Measurements from ENCODE around the gene ARHGAP29.
"Not testable (repeated sequence)": the region's sequence is repeated elsewhere in the genome, so short reads cannot be mapped to it uniquely, and the experiment has no call there.

Gene ARHGAP29

GRCh38 chr1:94231746-94232145, 5.6 kb downstream of the ARHGAP29 start:
- no peak for DNase-seq

- no peak for DNase-seq
Measured at GRCh38 chr1:94230920-94231319, 6.5 kb downstream of the ARHGAP29 start.

GRCh38 chr1:94228640-94229375, 8.6 kb downstream of the ARHGAP29 start:
- DNase-seq = no peak

GRCh38 chr1:94227624-94228023, 9.8 kb downstream of the ARHGAP29 start:
- DNase-seq = no peak

GRCh38 chr1:94225845-94226244, 11.5 kb downstream of the ARHGAP29 start:
- no peak for DNase-seq

- no peak for DNase-seq
Measured at GRCh38 chr1:94218332-94218731, 19.1 kb downstream of the ARHGAP29 start.

GRCh38 chr1:94215955-94216354, 21.4 kb downstream of the ARHGAP29 start:
- DNase-seq = no peak

- DNase-seq = no peak
Measured at GRCh38 chr1:94209982-94210381, 27.4 kb downstream of the ARHGAP29 start.

- DNase-seq = no peak
Measured at GRCh38 chr1:94209425-94209824, 28.0 kb downstream of the ARHGAP29 start.

GRCh38 chr1:94207695-94208094, 29.7 kb downstream of the ARHGAP29 start:
- no peak for DNase-seq

GRCh38 chr1:94205639-94206038, 31.7 kb downstream of the ARHGAP29 start:
- no peak for DNase-seq

- DNase-seq = no peak
Measured at GRCh38 chr1:94202241-94202640, 35.1 kb downstream of the ARHGAP29 start.

- DNase-seq = no peak
Measured at GRCh38 chr1:94199398-94199797, 38.0 kb downstream of the ARHGAP29 start.

GRCh38 chr1:94194079-94194865, 43.1 kb downstream of the ARHGAP29 start:
- DNase-seq = no peak

GRCh38 chr1:94193128-94193527, 44.3 kb downstream of the ARHGAP29 start:
- DNase-seq = no peak

- DNase-seq = no peak
Measured at GRCh38 chr1:94191216-94191615, 46.2 kb downstream of the ARHGAP29 start.

GRCh38 chr1:94186946-94187345, 50.4 kb downstream of the ARHGAP29 start:
- no peak for DNase-seq

GRCh38 chr1:94183197-94183815, 54.1 kb downstream of the ARHGAP29 start:
- DNase-seq = no peak

- DNase-seq = no peak
Measured at GRCh38 chr1:94182191-94182590, 55.2 kb downstream of the ARHGAP29 start.

- DNase-seq = no peak
Measured at GRCh38 chr1:94180650-94181049, 56.7 kb downstream of the ARHGAP29 start.

- no peak for DNase-seq
Measured at GRCh38 chr1:94178901-94179300, 58.5 kb downstream of the ARHGAP29 start.

GRCh38 chr1:94169126-94169525, 68.3 kb downstream of the ARHGAP29 start:
- DNase-seq = no peak

- DNase-seq = no peak
Measured at GRCh38 chr1:94165843-94166242, 71.5 kb downstream of the ARHGAP29 start.

- not testable (repeated sequence) for DNase-seq
Measured at GRCh38 chr1:94164885-94165284, 72.5 kb downstream of the ARHGAP29 start.

All from activated CD4-positive, alpha-beta T cell treated with anti-CD3 and anti-CD28 coated beads, Interleukin-2, amount 50 U/mL, for 16 hours (primary cell).